ENCODE measurements around the gene GIT2.

GIT2 gene

DNA sequence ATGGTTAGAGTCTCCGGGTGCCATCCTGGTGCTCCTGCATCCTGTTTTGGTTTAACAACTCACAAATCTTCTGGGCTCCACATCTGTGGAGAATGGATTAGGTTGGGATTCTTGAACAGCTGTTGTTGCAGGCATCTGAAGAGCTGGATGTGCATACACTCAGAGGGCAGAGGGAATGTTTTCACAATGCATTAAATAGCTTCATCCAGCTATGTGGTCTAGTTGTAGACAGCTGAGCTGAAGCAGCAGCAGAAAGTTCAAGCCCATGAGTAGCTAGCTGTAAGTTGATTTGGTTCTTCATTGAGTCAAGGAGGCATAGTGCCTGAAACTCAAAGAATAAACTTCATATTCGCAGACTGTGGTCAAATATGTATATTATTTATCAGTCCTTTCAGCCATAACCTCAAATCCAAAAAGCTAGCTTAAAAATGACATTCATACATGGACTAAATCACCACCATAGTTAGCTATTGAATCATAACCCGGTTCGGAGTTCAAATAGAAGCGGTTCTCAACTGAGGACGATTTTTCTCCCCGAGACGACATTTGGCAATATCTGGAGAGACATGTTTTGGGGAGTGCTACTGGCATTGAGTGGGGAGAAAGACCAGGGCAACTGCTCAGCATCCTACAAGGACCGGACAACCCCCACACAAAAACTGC, 2.2 kb upstream of the GIT2 start:
- TF ChIP-seq, protein P1, sequence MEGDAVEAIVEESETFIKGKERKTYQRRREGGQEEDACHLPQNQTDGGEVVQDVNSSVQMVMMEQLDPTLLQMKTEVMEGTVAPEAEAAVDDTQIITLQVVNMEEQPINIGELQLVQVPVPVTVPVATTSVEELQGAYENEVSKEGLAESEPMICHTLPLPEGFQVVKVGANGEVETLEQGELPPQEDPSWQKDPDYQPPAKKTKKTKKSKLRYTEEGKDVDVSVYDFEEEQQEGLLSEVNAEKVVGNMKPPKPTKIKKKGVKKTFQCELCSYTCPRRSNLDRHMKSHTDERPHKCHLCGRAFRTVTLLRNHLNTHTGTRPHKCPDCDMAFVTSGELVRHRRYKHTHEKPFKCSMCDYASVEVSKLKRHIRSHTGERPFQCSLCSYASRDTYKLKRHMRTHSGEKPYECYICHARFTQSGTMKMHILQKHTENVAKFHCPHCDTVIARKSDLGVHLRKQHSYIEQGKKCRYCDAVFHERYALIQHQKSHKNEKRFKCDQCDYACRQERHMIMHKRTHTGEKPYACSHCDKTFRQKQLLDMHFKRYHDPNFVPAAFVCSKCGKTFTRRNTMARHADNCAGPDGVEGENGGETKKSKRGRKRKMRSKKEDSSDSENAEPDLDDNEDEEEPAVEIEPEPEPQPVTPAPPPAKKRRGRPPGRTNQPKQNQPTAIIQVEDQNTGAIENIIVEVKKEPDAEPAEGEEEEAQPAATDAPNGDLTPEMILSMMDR (IDR thresholded peaks at IDR 0.05; ENCODE audit: low read depth, low read length, poor library complexity, severe bottlenecking): no peak
- TF ChIP-seq EZH2phosphoT487 (IDR thresholded peaks at IDR 0.05; ENCODE audit: borderline replicate concordance, low read length): no peak
- Histone ChIP-seq H3K9me3 (ENCODE audit: control insufficient read depth, insufficient read depth, low read length) (no peaks in the 10 kb centered on the region), H3K36me3 (ENCODE audit: control insufficient read depth, low read length) (peaks cover 58% of the 10 kb centered on the region), H3K27me3 (ENCODE audit: control insufficient read depth, low read length) (no peaks in the 10 kb centered on the region), H4K20me1 (ENCODE audit: control insufficient read depth, insufficient read depth, low read depth, low read length) (peaks cover 5% of the 10 kb centered on the region), H3K4me3 (ENCODE audit: low read length) (peak overlapping the region; percentile 81), H3K4me2 (ENCODE audit: low read length) (peak overlapping the region; percentile 96), H3K27ac (ENCODE audit: low read depth, low read length) (peak overlapping the region; percentile 94), H3K79me2 (ENCODE audit: control insufficient read depth, low read length) (peaks cover 84% of the 10 kb centered on the region), H3F3A (ENCODE audit: control insufficient read depth, insufficient read depth) (peaks cover 42% of the 10 kb centered on the region), H3K4me1 (ENCODE audit: control insufficient read depth, low read length) (peaks cover 68% of the 10 kb centered on the region), H3K9me2 (replicated peaks; ENCODE audit: control insufficient read depth, low read length) (no peaks in the 10 kb centered on the region)

DNA sequence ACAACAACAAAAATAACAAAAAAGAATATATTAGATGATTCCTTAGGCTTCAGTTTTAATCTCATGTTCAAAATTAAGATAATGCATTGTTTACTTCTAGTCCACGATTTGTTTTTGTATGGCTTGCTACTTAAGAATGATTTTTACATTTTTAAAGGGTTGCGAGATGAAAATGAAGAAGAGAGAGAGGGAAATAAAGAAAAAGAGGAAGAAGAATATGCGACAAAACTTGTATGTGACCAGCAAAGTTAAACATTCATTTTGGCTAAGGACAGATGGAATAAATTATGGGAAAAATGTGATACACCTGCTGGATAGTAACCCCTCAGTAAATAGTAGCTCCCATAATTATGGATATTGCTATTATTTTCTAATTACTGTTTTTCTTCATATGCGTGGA, 1.2 kb upstream of the GIT2 start:
- peaks cover 35% of the 10 kb centered on the region for H3F3A ChIP-seq (ENCODE audit: control insufficient read depth, insufficient read depth)
- H3K4me2 ChIP-seq (ENCODE audit: low read length): peak overlapping the region; percentile 96
- peak overlapping the region; percentile 94 for H3K27ac ChIP-seq (ENCODE audit: low read depth, low read length)
- TF ChIP-seq, protein P1 (IDR thresholded peaks at IDR 0.05; ENCODE audit: low read depth, low read length, poor library complexity, severe bottlenecking): no peak
- TF ChIP-seq EZH2phosphoT487 (IDR thresholded peaks at IDR 0.05; ENCODE audit: borderline replicate concordance, low read length): no peak
- H3K4me3 ChIP-seq (ENCODE audit: low read length): peak overlapping the region; percentile 81
- peaks cover 84% of the 10 kb centered on the region for H3K79me2 ChIP-seq (ENCODE audit: control insufficient read depth, low read length)
- H4K20me1 ChIP-seq (ENCODE audit: control insufficient read depth, insufficient read depth, low read depth, low read length): peaks cover 9% of the 10 kb centered on the region
- H3K36me3 ChIP-seq (ENCODE audit: control insufficient read depth, low read length): peaks cover 58% of the 10 kb centered on the region
- peaks cover 68% of the 10 kb centered on the region for H3K4me1 ChIP-seq (ENCODE audit: control insufficient read depth, low read length)
- no peaks in the 10 kb centered on the region for H3K9me2 ChIP-seq (replicated peaks; ENCODE audit: control insufficient read depth, low read length)
- H3K27me3 ChIP-seq (ENCODE audit: control insufficient read depth, low read length): no peaks in the 10 kb centered on the region
- no peaks in the 10 kb centered on the region for H3K9me3 ChIP-seq (ENCODE audit: control insufficient read depth, insufficient read depth, low read length)

DNA sequence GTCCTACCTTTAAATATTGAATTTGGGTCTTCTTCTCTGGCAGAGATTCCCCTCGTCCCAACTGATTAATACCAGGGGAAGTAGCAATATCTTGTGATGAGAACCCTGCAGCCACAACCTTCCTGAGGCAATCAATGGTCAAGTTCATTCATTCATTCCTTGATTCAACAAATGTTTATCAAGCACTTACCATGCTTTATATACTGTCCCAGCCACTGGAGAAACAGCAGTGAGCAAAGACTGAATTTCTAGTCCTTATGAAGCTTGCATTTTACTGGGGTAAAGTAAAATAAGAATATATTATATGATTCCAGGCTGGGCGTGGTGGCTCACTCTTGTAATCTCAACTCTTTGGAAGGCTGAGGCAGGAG, 300 bp upstream of the GIT2 start:
- Histone ChIP-seq H3K27ac (ENCODE audit: low read depth, low read length) (peak overlapping the region; percentile 96), H3K27me3 (ENCODE audit: control insufficient read depth, low read length) (no peaks in the 10 kb centered on the region), H3K36me3 (ENCODE audit: control insufficient read depth, low read length) (peaks cover 56% of the 10 kb centered on the region), H3K9me2 (replicated peaks; ENCODE audit: control insufficient read depth, low read length) (no peaks in the 10 kb centered on the region), H3K79me2 (ENCODE audit: control insufficient read depth, low read length) (peaks cover 84% of the 10 kb centered on the region), H3K4me1 (ENCODE audit: control insufficient read depth, low read length) (peaks cover 61% of the 10 kb centered on the region), H4K20me1 (ENCODE audit: control insufficient read depth, insufficient read depth, low read depth, low read length) (peaks cover 12% of the 10 kb centered on the region), H3F3A (ENCODE audit: control insufficient read depth, insufficient read depth) (peaks cover 35% of the 10 kb centered on the region), H3K4me2 (ENCODE audit: low read length) (peak overlapping the region; percentile 85), H3K4me3 (ENCODE audit: low read length) (peak overlapping the region; percentile 99), H3K9me3 (ENCODE audit: control insufficient read depth, insufficient read depth, low read length) (no peaks in the 10 kb centered on the region)
- no peak for TF ChIP-seq EZH2phosphoT487 (IDR thresholded peaks at IDR 0.05; ENCODE audit: borderline replicate concordance, low read length)
- TF ChIP-seq, protein P1 (IDR thresholded peaks at IDR 0.05; ENCODE audit: low read depth, low read length, poor library complexity, severe bottlenecking): no peak
